Mammary epithelial cell (primary cell): ENCODE measurements around the gene UPP1.

ENCODE experiments used
- CTCF ChIP-seq, 2 donors: IDR thresholded peaks in 1 of 2; conservative IDR thresholded peaks in 1 of 2; 2 replicates each; pipeline ENCODE4 v1.5.1; 2011 to 2012; ENCODE audit warnings: inconsistent platforms in 2 of 2, low read length in 2 of 2, mild to moderate bottlenecking in 2 of 2, control low read depth in 1 of 2, low read depth in 1 of 2; ENCODE audit not compliant: insufficient read depth in 1 of 2; ENCODE audit errors: extremely low read depth in 1 of 2
- EZH2 ChIP-seq: IDR thresholded peaks from 2 replicates; pipeline ENCODE4 v1.6.1; 2012; ENCODE audit warnings: low read length, inconsistent platforms, borderline replicate concordance

- TF ChIP-seq CTCF (conservative IDR thresholded peaks at IDR 0.05 in 1 of 2, IDR thresholded peaks at IDR 0.05 in 1 of 2; ENCODE audit: extremely low read depth in 1 of 2, insufficient read depth in 1 of 2, low read depth in 1 of 2, low read length in 2 of 2) (no peak), EZH2 (no peak)
Measured at GRCh38 chr7:48088559-48089045, 463 bp upstream of the UPP1 start.
